Rectal smooth muscle tissue (tissue), 1 donor: ENCODE data around the gene AGMO.

Experiments
- H3K27ac ChIP-seq: one replicate; pipeline ENCODE4 v1.7.0; 2013; ENCODE audit warnings: low read depth, low read length, inconsistent platforms
- H3K27me3 ChIP-seq: one replicate; pipeline ENCODE4 v1.7.0; 2013; ENCODE audit warnings: low read length; ENCODE audit not compliant: control insufficient read depth, insufficient read depth
- H3K36me3 ChIP-seq: one replicate; pipeline ENCODE4 v1.7.0; 2013; ENCODE audit warnings: low read length; ENCODE audit not compliant: control insufficient read depth, insufficient read depth
- H3K4me1 ChIP-seq: one replicate; pipeline ENCODE4 v1.7.0; 2013; ENCODE audit warnings: low read length; ENCODE audit not compliant: control insufficient read depth, insufficient read depth
- H3K4me3 ChIP-seq: one replicate; pipeline ENCODE4 v1.7.0; 2013; ENCODE audit warnings: low read length
- H3K9ac ChIP-seq: one replicate; pipeline ENCODE4 v1.7.0; 2013; ENCODE audit warnings: low read length

The AGMO gene

GRCh38 chr7:15584575-15584974 lies 22.8 kb upstream of the AGMO start:
- Histone ChIP-seq H3K36me3 (no peaks in the 10 kb centered on the region), H3K27ac (no peak overlapping the region), H3K4me3 (no peak overlapping the region), H3K4me1 (peaks cover 5% of the 10 kb centered on the region), H3K9ac (no peak overlapping the region), H3K27me3 (no peaks in the 10 kb centered on the region)

GRCh38 chr7:15582773-15583172 lies 21.0 kb upstream of the AGMO start:
- no peaks in the 10 kb centered on the region for H3K27me3 ChIP-seq
- no peak overlapping the region for H3K4me3 ChIP-seq
- H3K36me3 ChIP-seq: no peaks in the 10 kb centered on the region
- no peak overlapping the region for H3K27ac ChIP-seq
- peaks cover 5% of the 10 kb centered on the region for H3K4me1 ChIP-seq
- no peak overlapping the region for H3K9ac ChIP-seq

- Histone ChIP-seq H3K4me1 (peaks cover 4% of the 10 kb centered on the region), H3K27me3 (no peaks in the 10 kb centered on the region), H3K27ac (no peak overlapping the region)
These were observed 19.6 kb upstream of the AGMO start for GRCh38 chr7:15581352-15581951.

GRCh38 chr7:15580604-15581351 lies 19.0 kb upstream of the AGMO start:
- no peak overlapping the region for H3K4me3 ChIP-seq
- H3K36me3 ChIP-seq: no peaks in the 10 kb centered on the region

More at GRCh38 chr7:15581352-15581951, 19.6 kb upstream of the AGMO start:
- Histone ChIP-seq H3K4me3 (no peak overlapping the region), H3K36me3 (no peaks in the 10 kb centered on the region), H3K9ac (no peak overlapping the region)

GRCh38 chr7:15577600-15577999 lies 15.8 kb upstream of the AGMO start:
- H3K36me3 ChIP-seq: no peaks in the 10 kb centered on the region
- no peak overlapping the region for H3K4me3 ChIP-seq
- H3K9ac ChIP-seq: no peak overlapping the region
- no peak overlapping the region for H3K27ac ChIP-seq
- no peaks in the 10 kb centered on the region for H3K27me3 ChIP-seq
- peaks cover 2% of the 10 kb centered on the region for H3K4me1 ChIP-seq

More at GRCh38 chr7:15580604-15581351, 19.0 kb upstream of the AGMO start:
- Histone ChIP-seq H3K9ac (no peak overlapping the region), H3K27ac (no peak overlapping the region), H3K27me3 (no peaks in the 10 kb centered on the region), H3K4me1 (peaks cover 2% of the 10 kb centered on the region)

- Histone ChIP-seq H3K36me3 (no peaks in the 10 kb centered on the region), H3K9ac (no peak overlapping the region), H3K4me1 (no peaks in the 10 kb centered on the region), H3K4me3 (no peak overlapping the region), H3K27me3 (no peaks in the 10 kb centered on the region), H3K27ac (no peak overlapping the region)
These were observed 9.6 kb upstream of the AGMO start for GRCh38 chr7:15571301-15571878.

GRCh38 chr7:15567652-15568051 lies 5.8 kb upstream of the AGMO start:
- Histone ChIP-seq H3K4me3 (no peak overlapping the region), H3K36me3 (no peaks in the 10 kb centered on the region), H3K27ac (no peak overlapping the region), H3K4me1 (no peaks in the 10 kb centered on the region), H3K9ac (no peak overlapping the region), H3K27me3 (no peaks in the 10 kb centered on the region)

- Histone ChIP-seq H3K4me3 (no peak overlapping the region), H3K27me3 (no peaks in the 10 kb centered on the region), H3K36me3 (no peaks in the 10 kb centered on the region), H3K27ac (no peak overlapping the region), H3K4me1 (no peaks in the 10 kb centered on the region), H3K9ac (no peak overlapping the region)
These were observed 5.2 kb upstream of the AGMO start for GRCh38 chr7:15567036-15567435.

GRCh38 chr7:15566476-15566875 lies 4.7 kb upstream of the AGMO start:
- Histone ChIP-seq H3K4me1 (no peaks in the 10 kb centered on the region), H3K27ac (no peak overlapping the region), H3K27me3 (no peaks in the 10 kb centered on the region), H3K4me3 (no peak overlapping the region), H3K36me3 (no peaks in the 10 kb centered on the region), H3K9ac (no peak overlapping the region)

- Histone ChIP-seq H3K4me1 (no peaks in the 10 kb centered on the region), H3K27me3 (no peaks in the 10 kb centered on the region), H3K36me3 (no peaks in the 10 kb centered on the region), H3K9ac (no peak overlapping the region), H3K27ac (no peak overlapping the region), H3K4me3 (no peak overlapping the region)
These were observed 847 bp downstream of the AGMO start for GRCh38 chr7:15560968-15561367.

- no peaks in the 10 kb centered on the region for H3K36me3 ChIP-seq
- H3K9ac ChIP-seq: no peak overlapping the region
- no peak overlapping the region for H3K27ac ChIP-seq
- H3K27me3 ChIP-seq: no peaks in the 10 kb centered on the region
- no peaks in the 10 kb centered on the region for H3K4me1 ChIP-seq
- no peak overlapping the region for H3K4me3 ChIP-seq
These were observed 2.3 kb downstream of the AGMO start for GRCh38 chr7:15559416-15559928.

- Histone ChIP-seq H3K4me1 (no peaks in the 10 kb centered on the region), H3K9ac (no peak overlapping the region), H3K4me3 (no peak overlapping the region), H3K27ac (no peak overlapping the region), H3K27me3 (no peaks in the 10 kb centered on the region), H3K36me3 (no peaks in the 10 kb centered on the region)
These were observed 3.1 kb downstream of the AGMO start for GRCh38 chr7:15558756-15559155.
